Left renal cortex interstitium (tissue), 4 donors: ENCODE measurements around the gene CYBRD1. TPM values are rescaled to one million over a fixed set of nuclear protein-coding genes. Genes with fewer than 3 reads are reported as not detected.
"Not testable (repeated sequence)": the region's sequence is repeated elsewhere in the genome, so short reads cannot be mapped to it uniquely, and the experiment has no call there.

Experiments used
- DNase-seq, 4 donors: peaks; one replicate each; pipeline ENCODE4 v3.0.0-alpha.2; 2013; ENCODE audit warnings: low read depth in 4 of 4, low spot score in 2 of 4, missing footprints in 1 of 4
- polyA plus RNA-seq, 4 donors: library from polyadenylated mRNA; unstranded; fragments of 120-200 nt; gene quantifications; one replicate each; pipeline ENCODE4 v1.2.1, GENCODE V29; 2013; ENCODE audit not compliant: insufficient read length in 4 of 4

Gene CYBRD1, protein sequence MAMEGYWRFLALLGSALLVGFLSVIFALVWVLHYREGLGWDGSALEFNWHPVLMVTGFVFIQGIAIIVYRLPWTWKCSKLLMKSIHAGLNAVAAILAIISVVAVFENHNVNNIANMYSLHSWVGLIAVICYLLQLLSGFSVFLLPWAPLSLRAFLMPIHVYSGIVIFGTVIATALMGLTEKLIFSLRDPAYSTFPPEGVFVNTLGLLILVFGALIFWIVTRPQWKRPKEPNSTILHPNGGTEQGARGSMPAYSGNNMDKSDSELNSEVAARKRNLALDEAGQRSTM
- polyA plus RNA-seq, result 10 to 100 TPM; 32.8 to 55.3 (median 43.9) TPM

DNA sequence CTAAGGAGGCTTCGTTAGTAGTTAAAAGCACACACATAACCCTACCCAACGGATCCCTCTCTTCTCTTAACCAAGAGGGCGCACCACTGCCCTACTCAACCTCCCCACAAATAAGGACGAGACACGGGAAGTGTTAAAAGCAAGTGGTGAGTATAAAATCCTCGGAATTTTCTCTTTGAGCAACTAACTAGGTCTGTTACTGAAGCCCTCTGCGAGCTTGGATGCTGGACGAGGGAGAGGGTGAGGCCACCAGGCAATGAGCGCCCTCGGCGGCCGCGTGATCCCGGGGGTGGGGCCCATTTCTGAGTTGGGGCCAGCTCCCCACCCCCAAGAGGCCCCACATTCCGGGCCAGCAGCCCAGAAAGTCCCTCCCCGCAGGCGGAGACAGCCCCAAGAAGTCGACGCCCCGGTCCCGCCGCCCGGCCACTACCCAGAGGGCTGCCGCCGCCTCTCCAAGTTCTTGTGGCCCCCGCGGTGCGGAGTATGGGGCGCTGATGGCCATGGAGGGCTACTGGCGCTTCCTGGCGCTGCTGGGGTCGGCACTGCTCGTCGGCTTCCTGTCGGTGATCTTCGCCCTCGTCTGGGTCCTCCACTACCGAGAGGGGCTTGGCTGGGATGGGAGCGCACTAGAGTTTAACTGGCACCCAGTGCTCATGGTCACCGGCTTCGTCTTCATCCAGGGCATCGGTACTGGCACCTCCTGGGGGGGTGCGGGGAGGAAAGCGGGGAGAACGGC is at the start of gene CYBRD1:
Gene CYBRD1, plus strand, starts transcription at position 423 of the 736 bp plus-strand sequence. Its CDS starts 72 bp downstream, at position 495.
- DNase-seq, result peak; percentile 26 to 56 (median 41)

DNA sequence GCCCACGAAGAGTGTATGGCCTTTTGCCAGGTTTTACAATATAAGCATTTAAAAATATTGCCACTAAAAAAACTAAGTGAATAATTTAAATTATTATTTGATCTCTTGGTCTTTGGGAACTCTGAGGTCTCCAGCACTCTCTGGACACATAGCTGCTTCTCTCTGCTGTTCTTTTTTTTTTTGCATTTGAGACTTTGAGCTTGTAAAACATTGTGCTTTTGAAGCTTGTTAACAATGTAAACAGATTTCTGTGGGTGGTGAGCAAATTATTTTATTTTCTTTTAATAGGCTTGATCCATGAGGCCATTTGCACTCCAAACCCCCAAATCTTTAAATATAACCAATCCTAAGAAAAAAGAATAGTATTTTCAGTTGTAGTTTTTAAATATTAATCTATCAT is 46.3 kb upstream of the CYBRD1 start:
- no peak for DNase-seq

DNA sequence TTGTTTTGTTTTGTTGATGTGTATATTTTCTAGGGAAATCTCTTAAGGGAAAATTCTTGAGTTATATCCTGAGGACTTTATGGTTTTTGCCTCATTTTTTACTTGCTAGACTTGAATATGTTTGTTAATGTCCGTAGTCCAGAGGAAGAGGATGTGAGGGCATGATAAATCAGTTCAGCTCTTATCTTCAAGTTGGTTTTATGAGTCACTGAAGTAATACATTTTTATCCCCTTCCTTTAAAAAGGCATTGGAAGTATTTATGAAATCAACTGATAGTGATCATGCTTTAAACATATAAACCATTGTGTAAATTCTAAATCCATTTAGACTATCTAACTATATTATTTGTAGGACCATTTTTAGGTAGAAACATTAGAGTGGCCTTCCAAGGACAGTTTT is 43.9 kb upstream of the CYBRD1 start:
- DNase-seq, result no peak

DNA sequence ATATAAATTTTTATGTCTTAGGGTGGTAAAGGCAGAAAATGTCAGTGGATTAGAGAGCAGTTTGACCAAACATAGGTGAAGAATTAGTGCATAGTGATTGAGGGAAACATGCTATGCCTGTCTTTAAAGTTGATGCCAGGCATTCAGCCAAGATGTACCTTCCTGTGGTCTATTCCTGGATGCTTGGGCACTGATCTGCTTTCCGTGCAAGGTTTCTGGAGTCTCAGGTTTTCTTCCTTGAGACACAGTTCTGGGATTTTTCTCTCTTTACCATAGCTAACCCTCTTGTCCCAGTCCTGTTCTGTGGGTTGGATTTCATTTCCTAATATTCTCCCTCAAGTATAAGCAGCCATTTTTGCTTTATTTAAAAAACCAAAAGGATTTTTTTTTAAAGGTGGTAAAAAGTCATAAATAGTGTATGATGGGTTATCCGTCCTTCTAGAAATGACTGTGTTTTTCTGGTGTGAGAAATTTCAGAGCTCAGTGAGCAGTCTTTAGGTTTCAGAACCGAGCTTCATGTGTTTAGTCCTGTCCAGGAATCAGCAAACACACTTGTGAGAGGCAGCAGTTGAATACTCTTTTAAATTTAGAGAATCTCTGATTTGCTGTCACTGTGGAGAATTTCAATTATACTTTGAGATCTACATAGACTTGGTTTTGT is 43.0 kb upstream of the CYBRD1 start:
- no peak for DNase-seq

DNA sequence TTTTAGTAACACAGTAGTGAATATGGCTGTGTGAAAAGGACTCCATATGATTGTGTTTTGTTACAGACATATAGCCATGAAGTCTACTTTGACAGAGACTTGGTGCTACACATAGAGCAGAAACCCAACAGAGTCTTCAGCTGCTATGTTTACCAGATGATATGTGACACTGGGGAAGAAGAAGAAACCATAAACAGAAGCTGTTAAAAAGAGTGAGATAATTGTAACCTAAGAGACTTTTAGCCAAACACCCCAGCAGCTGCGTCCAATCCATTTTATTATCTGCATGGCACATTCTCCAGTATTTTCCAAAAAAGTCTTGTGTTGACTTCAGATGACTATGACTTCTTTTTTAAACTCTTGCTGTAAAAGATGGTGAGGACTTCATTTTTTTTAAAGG is 41.4 kb upstream of the CYBRD1 start:
- DNase-seq, result peak in 3 of 4 donors; percentile 34 to 45 (median 39)

DNA sequence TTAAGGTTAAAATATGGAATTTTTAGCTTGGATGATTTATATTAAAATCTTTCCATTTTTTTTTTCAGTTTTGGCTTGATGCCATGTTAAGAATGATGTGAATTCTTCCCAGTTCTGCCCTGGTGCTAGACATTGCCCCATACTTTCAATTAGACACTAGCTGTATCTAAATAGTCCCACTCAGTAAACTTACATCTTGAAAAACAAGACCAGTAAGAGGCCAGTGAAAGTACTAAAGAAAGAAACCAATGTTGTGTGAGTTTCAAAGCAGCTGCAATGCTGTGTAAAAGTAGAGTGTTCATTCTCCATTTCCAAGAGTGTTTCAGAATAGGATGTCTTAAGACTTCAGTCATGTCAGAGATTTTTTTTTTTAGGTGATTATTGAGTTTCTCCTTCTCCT is 40.0 kb upstream of the CYBRD1 start:
- no peak for DNase-seq

DNA sequence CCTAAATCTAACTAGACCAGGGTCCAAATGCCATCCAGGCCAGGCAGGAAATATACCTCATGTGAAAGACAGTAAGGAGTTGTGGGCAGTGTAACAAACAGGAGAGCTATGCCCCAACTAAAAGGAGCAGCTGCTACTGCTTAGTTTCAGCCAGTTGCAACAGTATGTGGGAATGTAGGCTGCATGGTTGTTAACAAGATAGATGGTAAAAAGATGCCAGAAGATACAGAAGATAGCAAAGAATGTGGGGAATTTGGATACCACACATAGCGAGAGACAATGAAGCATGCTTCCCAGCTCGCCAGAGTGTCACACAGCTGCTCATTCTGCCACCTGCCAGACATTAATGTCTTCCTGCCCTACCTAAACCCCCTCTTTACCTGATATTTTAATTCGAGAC is 39.4 kb upstream of the CYBRD1 start:
- peak in 2 of 4 donors; percentile 10 to 12 for DNase-seq

DNA sequence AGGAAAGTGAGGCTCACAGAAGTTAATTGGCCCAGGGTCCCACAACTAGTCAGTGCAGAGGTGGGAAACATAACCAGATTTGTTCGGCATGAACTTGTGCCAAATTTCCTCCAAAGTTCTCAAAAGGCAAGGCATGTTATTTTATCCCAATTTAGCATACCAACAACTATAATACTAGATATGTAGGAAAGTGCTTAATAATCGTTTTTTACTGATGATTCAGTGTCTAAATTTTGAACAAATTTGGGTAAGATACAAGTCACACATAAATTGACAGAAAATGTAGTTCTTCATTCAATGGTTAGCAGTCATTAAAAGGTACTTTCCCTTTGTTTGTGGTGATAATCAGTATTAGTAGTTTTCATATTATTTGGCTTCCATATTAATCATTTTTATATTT is 38.5 kb upstream of the CYBRD1 start:
- DNase-seq, result no peak

DNA sequence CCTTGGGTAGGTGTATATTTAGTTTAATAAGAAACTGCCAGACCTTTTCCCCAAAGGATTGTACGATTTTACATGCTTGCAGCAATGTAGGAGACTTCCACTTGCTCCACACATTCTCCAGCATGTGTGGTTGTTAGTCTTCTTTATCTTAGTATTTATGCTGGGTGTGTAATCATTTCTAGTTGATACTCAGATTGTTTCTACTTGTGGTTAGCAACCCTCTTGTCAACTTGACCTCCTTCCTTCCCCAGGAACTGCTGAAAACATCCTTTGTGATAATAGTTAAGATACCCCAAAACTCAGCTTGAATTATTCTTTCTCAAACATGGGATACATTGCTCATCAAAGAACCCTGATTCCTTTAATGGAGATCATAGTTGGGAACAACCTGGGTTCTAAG is 37.2 kb upstream of the CYBRD1 start:
- DNase-seq, result no peak

DNA sequence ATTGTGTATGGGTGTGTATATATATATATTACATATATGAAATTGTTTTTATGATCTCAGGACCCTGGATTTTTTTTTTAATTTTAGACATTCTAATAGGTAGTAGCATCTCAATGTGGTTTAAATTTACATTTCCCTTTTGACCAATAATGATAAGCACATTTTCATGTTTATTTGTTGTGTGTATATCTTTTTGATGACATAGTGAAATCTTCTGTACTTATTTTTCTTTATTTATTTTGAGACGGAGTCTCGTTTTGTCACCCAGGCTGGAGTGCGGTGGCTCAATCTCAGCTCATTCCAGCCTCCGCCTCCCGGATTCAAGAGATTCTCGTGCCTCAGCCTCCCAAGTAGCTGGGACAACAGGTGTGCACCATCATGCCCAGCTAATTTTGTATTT is 35.1 kb upstream of the CYBRD1 start:
- no peak for DNase-seq

DNA sequence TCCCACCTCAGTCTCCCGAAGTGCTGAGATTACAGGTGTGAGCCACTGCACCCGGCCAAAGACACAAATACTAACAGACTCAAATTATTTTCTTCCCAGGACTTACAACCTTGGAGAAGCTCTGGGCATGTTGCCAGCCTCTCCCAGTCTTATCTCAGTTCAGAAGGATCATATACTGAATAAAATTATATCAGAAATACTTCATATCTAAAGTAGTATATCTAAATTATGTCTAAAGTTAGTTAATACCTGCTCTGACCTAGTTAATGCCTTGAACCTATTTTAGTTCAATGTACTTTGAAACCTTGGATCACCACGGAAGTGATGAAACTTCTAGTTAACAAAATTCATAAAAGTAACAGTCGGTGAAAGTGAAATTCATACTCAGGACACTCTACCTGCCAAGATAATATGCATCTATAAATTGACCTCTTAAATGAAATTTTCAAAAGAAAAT is 34.4 kb upstream of the CYBRD1 start:
- DNase-seq, result no peak

DNA sequence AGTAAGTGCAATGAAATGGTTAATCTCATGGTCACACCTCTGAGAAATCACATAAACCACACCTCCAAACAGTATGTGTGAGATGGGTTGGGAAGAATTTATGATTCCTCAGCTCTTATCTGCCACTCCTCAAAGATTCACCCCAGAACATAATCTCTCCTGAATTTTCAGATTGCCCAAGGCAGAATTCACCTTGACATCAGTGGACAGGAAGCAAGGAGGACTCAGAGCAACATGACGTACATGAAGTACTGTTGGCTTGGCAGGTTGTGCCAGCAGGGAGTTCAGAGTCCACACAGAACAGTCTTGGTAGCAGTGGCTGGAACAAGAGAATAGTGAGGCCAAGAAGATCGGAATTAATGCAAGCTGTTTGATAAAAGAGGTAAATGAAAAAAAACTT is 31.7 kb upstream of the CYBRD1 start:
- no peak for DNase-seq

DNA sequence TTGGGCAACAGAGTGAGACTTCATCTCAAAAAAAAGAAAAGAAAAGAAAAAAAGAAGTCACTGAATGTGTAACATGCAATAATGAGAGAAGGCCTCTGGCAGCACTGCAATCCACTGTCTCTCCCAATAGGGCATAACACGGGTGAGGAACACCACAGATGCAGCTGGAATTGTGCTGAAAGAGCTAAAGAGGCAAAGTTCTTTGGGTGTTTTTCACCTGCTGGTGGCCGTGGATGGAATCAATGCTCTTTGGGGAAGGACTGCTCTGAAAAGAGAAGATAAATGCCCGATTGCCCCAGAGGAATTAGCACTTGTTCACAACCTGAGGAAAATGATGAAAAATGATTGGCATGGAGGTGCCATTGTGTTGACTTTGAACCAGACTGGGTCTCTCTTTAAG is 31.0 kb upstream of the CYBRD1 start:
- no peak for DNase-seq

DNA sequence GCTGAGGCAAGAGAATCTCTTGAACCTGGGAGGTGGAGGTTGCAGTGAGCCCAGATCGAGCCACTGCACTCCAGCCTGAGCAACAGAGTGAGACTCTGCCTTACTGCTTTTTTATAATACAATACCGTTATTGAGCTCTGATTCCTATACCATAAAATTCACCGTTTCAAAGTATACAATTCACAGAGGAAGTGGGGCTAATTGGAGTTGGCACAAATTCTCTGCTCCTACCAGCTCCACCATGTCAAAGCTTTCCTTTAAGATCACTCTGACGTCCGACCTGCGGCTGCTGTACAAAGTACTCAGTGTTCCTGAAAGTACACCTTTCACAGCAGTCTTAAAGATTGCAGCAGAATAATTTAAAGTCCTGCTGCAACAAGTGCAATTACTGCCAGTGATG is 29.6 kb upstream of the CYBRD1 start:
- DNase-seq, result no peak

DNA sequence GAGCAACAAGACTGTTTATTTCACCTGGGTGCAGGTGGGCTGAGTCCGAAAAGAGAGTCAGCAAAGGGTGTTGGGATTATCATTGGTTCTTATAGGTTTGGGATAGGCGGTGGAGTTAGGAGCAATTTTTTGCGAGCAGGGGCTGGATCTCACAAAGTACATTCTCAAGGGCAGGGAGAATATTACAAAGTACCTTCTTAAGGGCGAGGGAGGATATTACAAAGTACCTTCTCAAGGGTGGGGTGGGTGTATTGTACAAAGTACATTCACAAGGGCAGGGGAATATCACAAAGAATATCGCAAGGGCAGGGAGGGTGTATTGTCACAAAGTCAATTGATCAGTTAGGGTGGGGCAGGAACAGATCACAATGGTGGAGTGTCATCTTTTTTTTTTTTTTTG is 24.6 kb upstream of the CYBRD1 start:
- not testable (repeated sequence) for DNase-seq

DNA sequence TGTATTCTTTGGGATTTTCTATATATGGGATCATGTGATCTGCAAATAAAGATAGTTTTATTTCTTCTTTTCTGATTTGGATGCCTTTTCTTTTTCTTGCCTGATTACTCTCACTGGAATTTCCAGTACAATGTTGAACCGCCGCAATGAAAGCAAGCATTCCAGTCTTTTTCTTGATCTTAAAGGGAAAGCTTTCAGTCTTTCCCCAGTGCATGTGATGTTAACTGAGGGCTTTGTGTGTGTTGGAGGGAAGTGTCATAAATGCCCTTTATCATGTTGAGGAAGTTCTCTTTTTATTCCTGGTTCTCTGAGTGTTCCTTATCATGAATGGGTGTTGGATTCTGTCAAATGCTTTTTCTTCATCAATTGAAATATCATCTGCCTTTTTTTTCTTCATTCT is 16.9 kb upstream of the CYBRD1 start:
- DNase-seq, result no peak

DNA sequence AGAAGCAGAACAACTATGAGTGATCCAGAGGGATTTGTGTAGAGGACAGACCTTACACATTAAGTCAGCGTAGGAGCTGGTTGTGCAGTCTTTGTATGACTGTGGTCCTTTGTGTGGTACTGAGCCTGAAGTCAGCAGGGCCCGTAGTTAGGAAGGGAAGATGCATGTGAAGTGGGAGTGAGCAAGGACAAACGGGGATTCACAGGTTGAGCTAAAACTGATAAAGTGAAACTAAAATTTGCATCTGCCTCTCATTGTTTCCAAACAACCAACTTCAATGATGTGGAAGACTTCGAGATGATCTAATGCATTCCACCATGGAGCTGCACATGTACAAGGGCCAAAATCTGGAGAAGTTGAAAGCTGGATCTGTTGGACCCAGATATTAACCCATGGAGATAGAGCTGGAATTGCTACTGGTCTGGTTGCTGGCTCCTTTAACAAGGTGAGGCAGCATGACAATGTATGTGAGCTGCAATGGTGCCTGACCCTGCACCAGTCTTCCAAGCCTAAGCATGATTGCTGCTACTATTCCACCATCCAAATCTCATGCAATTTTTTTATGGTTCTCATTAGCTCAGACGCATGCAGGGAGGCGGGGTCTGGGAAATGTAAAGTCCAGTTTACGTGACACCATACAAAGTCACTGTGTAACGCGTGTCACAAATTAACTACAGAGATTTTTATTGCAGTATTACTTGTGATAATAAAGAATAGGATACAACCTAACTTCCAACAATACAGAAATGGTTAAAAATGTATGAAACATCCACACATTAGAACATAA is 12.1 kb upstream of the CYBRD1 start:
- no peak for DNase-seq

DNA sequence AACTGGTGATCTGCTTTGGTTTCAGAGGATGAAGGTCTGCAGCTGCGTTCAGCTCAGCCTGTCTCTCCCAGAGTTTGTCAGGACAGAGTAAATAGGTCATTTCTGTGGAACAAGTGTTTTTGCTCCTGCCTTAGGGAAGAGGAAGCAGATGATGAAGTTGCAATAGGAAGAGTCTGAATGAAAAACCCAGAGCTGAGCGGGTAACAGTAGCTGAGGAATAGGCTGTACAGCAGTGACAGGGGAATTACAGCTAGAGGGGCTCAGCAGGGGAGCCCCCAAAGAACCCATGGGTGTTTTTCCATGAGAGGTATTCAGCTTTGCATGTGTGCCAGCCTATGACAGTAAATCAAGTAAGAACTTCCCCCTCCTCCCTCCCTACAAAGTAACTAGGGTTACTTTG is 10.3 kb upstream of the CYBRD1 start:
- DNase-seq, result no peak

DNA sequence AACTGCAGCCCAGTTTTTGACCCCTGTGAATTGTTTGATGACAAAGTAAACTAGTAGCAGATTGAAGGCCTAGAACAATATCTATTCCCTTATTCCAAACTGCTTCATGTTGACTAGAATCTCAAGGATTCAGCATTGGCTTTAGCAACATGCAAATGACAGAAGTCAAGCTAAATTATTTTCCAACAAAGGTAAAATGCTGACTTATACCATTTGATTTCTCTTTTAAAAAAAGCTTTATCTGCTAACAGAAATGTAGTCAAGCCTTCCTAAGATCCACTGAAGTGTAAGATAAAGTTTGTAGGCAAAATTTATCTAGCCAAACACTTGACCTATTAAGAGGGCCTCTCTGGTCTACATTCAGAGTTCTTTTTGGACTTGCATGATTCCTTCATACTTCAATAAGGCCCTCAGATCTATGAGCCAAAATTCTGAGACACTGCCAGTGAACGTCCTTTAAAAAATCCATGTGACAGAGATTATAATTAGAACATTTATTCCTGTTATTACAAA is 9.5 kb upstream of the CYBRD1 start:
- DNase-seq, result no peak

DNA sequence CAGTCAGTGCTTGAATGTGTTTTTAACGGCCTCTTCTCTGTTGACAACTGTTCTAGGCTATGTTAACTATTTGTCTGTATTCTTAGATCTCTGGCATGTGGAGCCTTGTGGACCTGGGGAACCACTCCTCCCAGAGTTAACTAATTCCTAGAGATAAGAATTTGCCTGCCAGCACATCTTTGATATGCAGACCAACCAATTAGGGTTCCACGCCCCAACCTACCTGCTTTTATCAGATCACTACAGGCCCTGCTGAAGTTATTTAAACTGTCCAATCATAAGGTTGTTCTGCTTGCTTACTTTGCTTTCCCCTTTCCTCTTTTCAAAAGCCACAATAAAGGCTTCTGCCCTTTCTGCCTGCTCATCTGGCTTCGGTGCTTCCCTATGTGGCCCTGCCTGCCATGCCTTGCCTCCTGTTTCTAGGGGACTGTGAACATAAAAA is 8.5 kb upstream of the CYBRD1 start:
- no peak for DNase-seq
